Common myeloid progenitor, CD34-positive (primary cell): ENCODE results near the gene ASTN2.
A peak's percentile ranks its signal among the peaks of the same experiment; 100 is the strongest.

Experiments
- CTCF ChIA-PET: fragments of 350-600 bp; sonication (Branson Sonifier 250); formaldehyde crosslinking; loops from one replicate; lab custom pipeline; 2021; ENCODE audit warnings: antibody characterized with exemption; lab: Charles Lee
- POLR2A ChIA-PET: fragments of 350-600 bp; sonication (Branson Sonifier 250); formaldehyde crosslinking; loops from one replicate; lab custom pipeline; 2021; ENCODE audit warnings: antibody characterized with exemption; lab: Charles Lee
- DNase-seq, 3 donors: peaks; one replicate each; pipeline versions ENCODE4 v3.0.0 to v3.0.0-alpha.2; 2013
- H3K27ac ChIP-seq, 2 experiments: 1 replicate in 1 of 2; 2 replicates in 1 of 2; pipeline ENCODE4 v1.7.0; 2013; ENCODE audit warnings: inconsistent platforms in 2 of 2, low read length in 2 of 2, mild to moderate bottlenecking in 2 of 2, low read depth in 1 of 2, moderate library complexity in 1 of 2; ENCODE audit not compliant: severe bottlenecking in 2 of 2, insufficient read depth in 1 of 2, poor library complexity in 1 of 2
- H3K27me3 ChIP-seq, 5 experiments: replicated peaks in 2 of 5; 1 replicate in 3 of 5; 2 replicates in 2 of 5; pipeline versions ENCODE4 v1.6.1 to v1.7.0; 2013; ENCODE audit warnings: low read length in 4 of 5, mild to moderate bottlenecking in 2 of 5, moderate library complexity in 2 of 5, inconsistent platforms in 1 of 5; ENCODE audit not compliant: insufficient read depth in 5 of 5, control insufficient read depth in 4 of 5
- H3K36me3 ChIP-seq, 4 experiments: 1 replicate in 2 of 4; 2 replicates in 2 of 4; pipeline versions ENCODE4 v1.6.1 to v1.7.0; 2013; ENCODE audit warnings: low read length in 3 of 4, control low read depth in 1 of 4, mild to moderate bottlenecking in 1 of 4; ENCODE audit not compliant: control insufficient read depth in 4 of 4, insufficient read depth in 4 of 4
- H3K4me1 ChIP-seq, 4 experiments: 1 replicate in 3 of 4; 2 replicates in 1 of 4; pipeline versions ENCODE4 v1.6.1 to v1.7.1; 2013; ENCODE audit warnings: low read length in 3 of 4, mild to moderate bottlenecking in 3 of 4, control low read depth in 1 of 4, inconsistent platforms in 1 of 4, moderate library complexity in 1 of 4; ENCODE audit not compliant: control insufficient read depth in 4 of 4, insufficient read depth in 4 of 4; ENCODE audit errors: control extremely low read depth in 1 of 4
- H3K4me3 ChIP-seq, 7 experiments: 1 replicate in 4 of 7; 2 replicates in 3 of 7; pipeline versions ENCODE4 v1.5.1 to v1.7.0; 2013; ENCODE audit warnings: mild to moderate bottlenecking in 7 of 7, low read length in 6 of 7, moderate library complexity in 6 of 7, inconsistent platforms in 2 of 7, low read depth in 2 of 7, control low read depth in 1 of 7; ENCODE audit not compliant: insufficient read depth in 4 of 7, control insufficient read depth in 1 of 7; ENCODE audit errors: extremely low read depth in 1 of 7
- H3K9me3 ChIP-seq, 5 experiments: 1 replicate in 4 of 5; 2 replicates in 1 of 5; pipeline versions ENCODE4 v1.6.1 to v1.7.1; 2013; ENCODE audit warnings: low read length in 4 of 5, mild to moderate bottlenecking in 2 of 5, inconsistent platforms in 1 of 5, low read depth in 1 of 5, moderate library complexity in 1 of 5; ENCODE audit not compliant: control insufficient read depth in 4 of 5, insufficient read depth in 2 of 5; ENCODE audit errors: control extremely low read depth in 1 of 5
- WGBS: methylation state at CpG from one replicate; pipeline ENCODE4 v1.1.5; 2013; ENCODE audit not compliant: insufficient coverage; 5-methylcytosine and 5-hydroxymethylcytosine counted together

ASTN2 gene

GRCh38 chr9:116749772-116750171 lies 665.1 kb downstream of the ASTN2 start:
- no peak for DNase-seq
- Histone ChIP-seq H3K27ac (no peak overlapping the region), H3K36me3 (no peaks in the 10 kb centered on the region), H3K27me3 (peaks cover 0 to 2% (median 0%) of the 10 kb centered on the region in 5 experiments), H3K9me3 (no peaks in the 10 kb centered on the region), H3K4me3 (no peak overlapping the region), H3K4me1 (no peaks in the 10 kb centered on the region)
- 100% methylated on average over 2 of the region's 2 CpGs for WGBS
- ChIA-PET CTCF (interaction anchor here (0.8 to 2.0 kb wide), 2 partner anchors 9 to 11 kb away, joined by 3 to 5 read pairs; no protein-coding TSS in a partner anchor), POLR2A (no interaction called here)

GRCh38 chr9:116749176-116749575 lies 665.7 kb downstream of the ASTN2 start:
- Histone ChIP-seq H3K9me3 (no peaks in the 10 kb centered on the region), H3K27ac (no peak overlapping the region), H3K36me3 (no peaks in the 10 kb centered on the region), H3K4me3 (no peak overlapping the region), H3K27me3 (peaks cover 0 to 2% (median 0%) of the 10 kb centered on the region in 5 experiments), H3K4me1 (no peaks in the 10 kb centered on the region)
- DNase-seq, result no peak
- POLR2A ChIA-PET, result no interaction called here
- no CpG with 5 or more reads among the region's 3 CpGs for WGBS
- CTCF ChIA-PET, result interaction anchor here (2.0 kb wide), 1 partner anchor 11 kb away, joined by 5 read pairs; no protein-coding TSS in a partner anchor

DNA sequence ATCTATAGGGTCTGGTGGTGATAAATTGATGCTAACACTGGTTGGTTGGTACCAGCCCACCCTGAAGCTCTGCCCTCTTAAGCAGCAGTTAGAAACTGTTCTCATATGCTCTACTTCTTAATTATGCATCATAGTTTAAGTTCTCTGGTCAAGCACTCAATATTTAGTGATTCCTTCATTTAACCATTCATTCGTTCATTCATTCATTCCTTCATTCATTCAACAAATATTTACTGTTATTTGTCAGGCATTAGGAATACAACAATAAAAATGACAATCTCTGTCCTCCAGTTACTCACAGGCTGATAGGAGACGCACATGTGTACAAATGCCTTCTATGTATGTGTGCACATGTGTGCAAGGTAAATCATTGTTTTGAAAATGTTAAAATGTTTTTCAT lies 673.1 kb downstream of the ASTN2 start:
- peaks cover 0 to 6% (median 0%) of the 10 kb centered on the region in 4 experiments for H3K4me1 ChIP-seq
- no peak overlapping the region for H3K27ac ChIP-seq
- H3K27me3 ChIP-seq, result peaks cover 0 to 6% (median 2%) of the 10 kb centered on the region in 5 experiments
- CTCF ChIA-PET, result interaction anchor here (1.6 to 1.8 kb wide), 2 partner anchors 8 to 120 kb away, joined by 3 to 4 read pairs; no protein-coding TSS in a partner anchor
- no peaks in the 10 kb centered on the region for H3K9me3 ChIP-seq
- WGBS, result no CpG with 5 or more reads among the region's 2 CpGs
- H3K36me3 ChIP-seq, result no peaks in the 10 kb centered on the region
- no peak for DNase-seq
- no peak overlapping the region for H3K4me3 ChIP-seq
- POLR2A ChIA-PET, result no interaction called here

GRCh38 chr9:116741086-116741740 lies 673.6 kb downstream of the ASTN2 start:
- Histone ChIP-seq H3K4me3 (no peak overlapping the region), H3K27me3 (peaks cover 0 to 7% (median 4%) of the 10 kb centered on the region in 5 experiments), H3K36me3 (no peaks in the 10 kb centered on the region), H3K27ac (no peak overlapping the region), H3K9me3 (no peaks in the 10 kb centered on the region), H3K4me1 (peaks cover 0 to 6% (median 0%) of the 10 kb centered on the region in 4 experiments)
- POLR2A ChIA-PET, result no interaction called here
- DNase-seq, result no peak
- CTCF ChIA-PET, result interaction anchor here (1.6 to 1.8 kb wide), 2 partner anchors 9 to 120 kb away, joined by 3 to 4 read pairs; no protein-coding TSS in a partner anchor
- no CpG with 5 or more reads among the region's 3 CpGs for WGBS

- Histone ChIP-seq H3K27ac (no peak overlapping the region), H3K4me1 (peaks cover 0 to 6% (median 0%) of the 10 kb centered on the region in 4 experiments), H3K36me3 (no peaks in the 10 kb centered on the region), H3K27me3 (peaks cover 0 to 11% (median 7%) of the 10 kb centered on the region in 5 experiments), H3K4me3 (peak overlapping the region in 1 of 7 experiments; percentile 17), H3K9me3 (no peaks in the 10 kb centered on the region)
- CTCF ChIA-PET, result interaction anchor here (0.6 to 4.3 kb wide), 16 partner anchors 10 to 712 kb away, joined by 3 to 59 read pairs (median 3); no protein-coding TSS in a partner anchor
- POLR2A ChIA-PET, result no interaction called here
- WGBS, result 3% methylated on average over 6 of the region's 16 CpGs
- peak; percentile 62 to 67 (median 66) for DNase-seq
These were observed 677.7 kb downstream of the ASTN2 start for GRCh38 chr9:116737152-116737546.

DNA sequence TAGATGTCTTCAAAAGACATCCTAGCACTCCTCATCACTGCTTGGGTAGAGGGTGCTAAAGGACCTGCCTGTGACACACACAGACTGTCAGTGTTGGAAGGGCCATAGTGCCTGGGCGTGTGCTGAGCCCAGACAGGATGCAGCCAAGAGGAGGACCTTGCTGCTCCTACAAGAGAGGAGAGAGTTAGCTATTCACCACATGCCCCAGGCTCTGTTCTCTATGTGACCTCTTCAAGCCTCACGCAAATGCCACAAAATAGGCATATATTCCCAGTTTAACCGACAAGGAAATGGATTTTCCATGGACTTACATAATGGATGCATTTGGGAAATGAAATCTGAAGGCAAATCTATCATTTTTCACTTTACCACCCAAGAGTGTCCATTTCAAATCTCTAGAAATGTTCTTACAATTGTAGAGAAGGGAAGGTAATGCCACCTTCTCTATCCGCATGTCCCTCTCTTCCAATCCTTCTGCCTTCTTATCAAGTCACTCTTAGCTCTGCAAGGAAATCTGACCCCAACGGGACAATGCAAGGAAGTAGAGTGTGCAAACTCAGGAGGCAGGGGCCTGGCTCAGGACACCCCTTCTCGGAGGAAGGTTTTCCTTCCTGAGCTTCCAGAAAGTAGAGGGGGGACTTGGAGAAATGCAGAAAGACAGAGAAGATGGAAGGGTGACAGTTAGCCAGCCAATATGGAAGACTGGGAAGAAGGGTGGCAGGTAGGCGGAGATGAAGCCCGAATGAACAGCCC lies 678.3 kb downstream of the ASTN2 start:
- POLR2A ChIA-PET, result interaction anchor here (0.6 kb wide), 1 partner anchor 27 kb away, joined by 3 read pairs; no protein-coding TSS in a partner anchor
- H3K4me1 ChIP-seq, result peaks cover 0 to 6% (median 0%) of the 10 kb centered on the region in 4 experiments
- H3K27me3 ChIP-seq, result peaks cover 0 to 11% (median 7%) of the 10 kb centered on the region in 5 experiments
- H3K36me3 ChIP-seq, result no peaks in the 10 kb centered on the region
- CTCF ChIA-PET, result interaction anchor here (0.9 to 4.3 kb wide), 15 partner anchors 9 to 713 kb away, joined by 3 to 59 read pairs (median 3); no protein-coding TSS in a partner anchor
- H3K27ac ChIP-seq, result no peak overlapping the region
- H3K4me3 ChIP-seq, result no peak overlapping the region
- no peaks in the 10 kb centered on the region for H3K9me3 ChIP-seq
- no peak for DNase-seq
- WGBS, result 44% methylated on average over 6 of the region's 8 CpGs
